Glutamatergic neuron (in vitro differentiated cells): ENCODE data around the gene ANO1. TPM values are rescaled to one million over a fixed set of nuclear protein-coding genes. Genes with fewer than 3 reads are reported as not detected.
A peak's percentile ranks its signal among the peaks of the same experiment; 100 is the strongest.

Experiments
- DNase-seq: peaks from one replicate; pipeline ENCODE4 v3.0.0; 2022
- H3K27ac Mint-ChIP-seq: one replicate; pipeline ENCODE4 v1.8.0; 2020; ENCODE audit warnings: mild to moderate bottlenecking, mixed read lengths, inconsistent platforms; ENCODE audit not compliant: unreplicated experiment
- H3K27me3 Mint-ChIP-seq: one replicate; pipeline ENCODE4 v1.8.0; 2020; ENCODE audit warnings: mild to moderate bottlenecking, moderate library complexity, mixed read lengths, inconsistent platforms; ENCODE audit not compliant: unreplicated experiment
- H3K36me3 Mint-ChIP-seq: one replicate; pipeline ENCODE4 v1.8.0; 2020; ENCODE audit warnings: mild to moderate bottlenecking, mixed read lengths, inconsistent platforms; ENCODE audit not compliant: unreplicated experiment
- H3K4me1 Mint-ChIP-seq: one replicate; pipeline ENCODE4 v1.8.0; 2020; ENCODE audit warnings: mild to moderate bottlenecking, low read depth, mixed read lengths, inconsistent platforms; ENCODE audit not compliant: unreplicated experiment
- H3K4me3 Mint-ChIP-seq: one replicate; pipeline ENCODE4 v1.8.0; 2020; ENCODE audit warnings: mild to moderate bottlenecking, mixed read lengths, inconsistent platforms; ENCODE audit not compliant: unreplicated experiment
- H3K9me3 Mint-ChIP-seq: one replicate; pipeline ENCODE4 v1.8.0; 2020; ENCODE audit warnings: mild to moderate bottlenecking, moderate library complexity, mixed read lengths, inconsistent platforms; ENCODE audit not compliant: unreplicated experiment
- CTCF ChIP-seq: fragments of 200-600 bp; sonication (generic); IDR thresholded peaks from one replicate; pipeline ENCODE4 v1.5.0; 2021; ENCODE audit not compliant: partially characterized antibody, unreplicated experiment
- total RNA-seq: library from RNA; stranded (reverse); fragmentation: NEBNext Ultra II Directional; extraction: Animal tissue kit (Norgen Biotek cat#: 25700); gene quantifications from one replicate; pipeline ENCODE4 v1.2.1, GENCODE V29; 2021; ENCODE audit not compliant: unreplicated experiment

ANO1 gene
- total RNA-seq, 1 donor from 2014 or later: not detected

GRCh38 chr11:70169127-70169526, 91.0 kb downstream of the ANO1 start:
- peaks cover 6% of the 10 kb centered on the region for H3K27me3 Mint-ChIP-seq
- TF ChIP-seq CTCF: no peak
- no peaks in the 10 kb centered on the region for H3K36me3 Mint-ChIP-seq
- peaks cover 1% of the 10 kb centered on the region for H3K9me3 Mint-ChIP-seq
- H3K27ac Mint-ChIP-seq: no peak overlapping the region
- DNase-seq: no peak
- peaks cover 2% of the 10 kb centered on the region for H3K4me1 Mint-ChIP-seq
- no peak overlapping the region for H3K4me3 Mint-ChIP-seq

GRCh38 chr11:70169632-70170031, 91.5 kb downstream of the ANO1 start:
- Mint-ChIP-seq H3K27ac (no peak overlapping the region), H3K36me3 (no peaks in the 10 kb centered on the region), H3K4me1 (peaks cover 5% of the 10 kb centered on the region), H3K4me3 (no peak overlapping the region), H3K9me3 (peaks cover 2% of the 10 kb centered on the region), H3K27me3 (peaks cover 6% of the 10 kb centered on the region)
- no peak for DNase-seq
- no peak for TF ChIP-seq CTCF

GRCh38 chr11:70170596-70171210, 92.6 kb downstream of the ANO1 start:
- H3K4me1 Mint-ChIP-seq: peaks cover 11% of the 10 kb centered on the region
- H3K27me3 Mint-ChIP-seq: peaks cover 6% of the 10 kb centered on the region
- H3K9me3 Mint-ChIP-seq: peaks cover 3% of the 10 kb centered on the region
- no peaks in the 10 kb centered on the region for H3K36me3 Mint-ChIP-seq
- H3K4me3 Mint-ChIP-seq: no peak overlapping the region
- H3K27ac Mint-ChIP-seq: no peak overlapping the region
- TF ChIP-seq CTCF: no peak
- DNase-seq: no peak

GRCh38 chr11:70173018-70173417, 94.9 kb downstream of the ANO1 start:
- DNase-seq: no peak
- H3K4me1 Mint-ChIP-seq: peaks cover 11% of the 10 kb centered on the region
- H3K4me3 Mint-ChIP-seq: no peak overlapping the region
- no peak for TF ChIP-seq CTCF
- H3K9me3 Mint-ChIP-seq: peaks cover 1% of the 10 kb centered on the region
- peaks cover 2% of the 10 kb centered on the region for H3K27me3 Mint-ChIP-seq
- no peaks in the 10 kb centered on the region for H3K36me3 Mint-ChIP-seq
- no peak overlapping the region for H3K27ac Mint-ChIP-seq

- Mint-ChIP-seq H3K27me3 (peaks cover 2% of the 10 kb centered on the region), H3K9me3 (peaks cover 1% of the 10 kb centered on the region), H3K27ac (peak overlapping the region; percentile 2), H3K4me1 (peaks cover 9% of the 10 kb centered on the region), H3K4me3 (peak overlapping the region; percentile 26), H3K36me3 (no peaks in the 10 kb centered on the region)
- DNase-seq: no peak
- no peak for TF ChIP-seq CTCF
Measured at GRCh38 chr11:70174547-70175235, 96.6 kb downstream of the ANO1 start.
